SKM-1 treated with dmso at 0.1 percent for 144 hours (cell line): Measurements from ENCODE around the gene HOXD9.

Experiments used
- DNase-seq: peaks from one replicate; lab custom pipeline; 2025; ENCODE audit not compliant: unreplicated experiment; lab: John Stamatoyannopoulos, UW

Gene HOXD9

DNA sequence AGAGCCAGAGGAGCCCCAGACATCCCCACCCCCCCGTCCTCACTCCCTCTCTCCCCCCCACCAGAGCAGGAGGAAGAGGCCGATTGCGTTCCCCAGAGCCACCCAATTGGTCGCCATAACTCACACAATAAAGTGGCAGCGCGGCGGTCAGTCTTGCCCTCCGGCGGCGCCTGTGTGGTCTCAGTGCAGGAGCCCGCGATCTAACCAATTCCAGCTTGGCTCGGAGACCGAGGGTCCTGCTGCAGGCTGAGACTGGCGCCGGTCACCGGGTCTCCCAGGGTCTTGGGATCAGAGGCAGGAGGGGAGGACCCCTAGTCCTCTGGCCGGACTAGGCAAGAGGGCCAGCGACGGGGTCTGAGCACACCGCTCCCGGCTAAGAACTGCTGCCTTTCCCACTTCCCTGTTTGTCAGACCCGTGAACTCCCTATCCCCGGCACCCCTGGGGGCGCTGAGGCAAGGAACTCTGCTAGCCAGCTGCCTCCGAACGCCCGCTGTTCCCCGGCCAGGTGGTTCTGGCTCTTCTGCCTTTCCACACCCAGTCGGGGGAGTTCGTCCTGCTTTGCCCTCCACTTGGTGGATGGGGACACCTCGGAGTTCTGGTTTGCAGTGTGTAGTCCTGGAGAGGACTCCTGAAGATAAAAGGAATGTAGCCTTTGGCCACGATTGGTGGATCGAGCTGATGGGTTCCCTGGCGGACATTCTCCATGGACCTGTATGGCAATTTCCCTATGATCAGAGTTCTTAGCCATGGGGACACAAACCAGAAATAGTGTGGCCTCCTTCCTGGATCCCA lies 24.0 kb upstream of the HOXD9 start:
- no peak for DNase-seq

DNA sequence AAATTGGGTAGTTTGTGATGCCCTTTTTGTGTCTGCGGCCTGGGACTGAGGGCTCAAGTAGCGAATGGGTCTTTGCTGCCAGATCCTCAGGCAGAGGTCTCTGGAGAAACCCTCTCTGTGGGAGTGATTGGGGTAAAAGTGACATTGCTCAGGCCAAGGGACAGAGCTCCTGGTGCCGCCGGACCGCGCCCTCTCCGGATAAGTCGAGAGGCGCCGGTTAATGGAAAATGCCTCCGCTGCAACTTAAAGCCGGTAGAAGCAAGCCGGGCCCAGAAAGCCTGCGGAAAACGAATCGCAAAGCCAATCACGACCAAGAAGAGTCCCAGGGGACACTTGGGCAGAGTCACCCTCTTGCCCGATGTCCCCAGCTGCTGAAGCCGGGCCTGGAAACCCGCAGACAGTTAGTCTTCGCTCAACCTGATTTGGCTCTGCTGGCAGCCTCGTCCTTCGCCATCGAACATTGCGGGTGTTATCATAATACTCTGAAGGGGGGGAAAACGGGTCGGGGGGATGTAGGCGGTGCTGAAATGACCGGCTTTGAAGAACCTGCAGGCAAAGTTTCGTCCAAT lies 23.3 kb upstream of the HOXD9 start:
- DNase-seq = no peak

GRCh38 chr2:176099728-176100546 lies 22.6 kb upstream of the HOXD9 start, which contains the start of gene HOXD12:
HOXD12 (plus strand) TSS chr2:176099795; CDS start chr2:176099802, 7 bp downstream.
- no peak for DNase-seq

DNA sequence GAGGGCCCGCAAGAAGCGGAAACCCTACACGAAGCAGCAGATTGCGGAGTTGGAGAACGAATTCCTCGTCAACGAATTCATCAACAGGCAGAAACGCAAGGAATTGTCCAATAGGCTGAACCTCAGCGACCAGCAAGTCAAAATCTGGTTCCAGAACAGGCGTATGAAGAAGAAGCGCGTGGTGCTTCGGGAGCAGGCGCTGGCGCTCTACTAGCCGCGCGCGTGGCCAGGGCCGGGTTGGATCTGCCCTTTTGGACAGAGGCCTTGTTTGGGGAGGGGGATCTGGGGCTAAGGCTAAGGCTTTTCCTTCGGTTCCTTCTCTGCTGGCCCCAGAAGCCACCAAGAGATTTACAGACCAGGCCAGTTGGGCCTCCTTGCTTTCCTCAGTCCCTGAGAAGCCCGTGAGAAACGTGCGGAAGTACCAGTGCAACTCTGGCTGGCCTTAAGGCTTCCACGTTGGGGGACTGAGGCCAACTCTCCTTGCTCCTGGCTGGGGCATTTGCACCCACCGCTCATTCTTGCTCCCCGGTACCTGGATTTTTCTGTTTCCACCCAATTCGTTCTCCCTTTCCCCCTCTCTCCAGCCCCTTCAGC lies 21.9 kb upstream of the HOXD9 start:
- no peak for DNase-seq

GRCh38 chr2:176101216-176101830 lies 21.2 kb upstream of the HOXD9 start:
- DNase-seq = no peak

DNA sequence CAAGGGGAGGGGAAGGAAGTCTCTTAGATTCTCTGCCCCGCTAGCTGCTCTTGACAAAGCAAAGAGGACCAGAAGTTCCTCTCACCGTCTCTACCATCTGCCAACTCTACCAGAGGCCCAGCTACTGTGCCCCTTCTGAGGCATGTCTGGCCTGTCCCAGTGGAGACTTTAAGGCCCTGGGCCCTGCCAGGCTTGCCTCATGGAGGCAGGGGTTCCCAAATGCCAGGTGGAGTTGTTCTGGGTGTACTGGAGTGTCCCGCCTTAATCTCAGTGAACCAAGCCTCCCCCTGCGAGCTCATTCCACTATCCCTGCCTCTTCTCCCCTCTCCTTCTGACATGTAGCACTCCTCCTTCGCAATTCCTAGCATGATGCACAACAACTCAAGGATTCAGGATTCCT lies 20.7 kb upstream of the HOXD9 start:
- no peak for DNase-seq

GRCh38 chr2:176102309-176102866 lies 20.1 kb upstream of the HOXD9 start:
- DNase-seq = no peak

DNA sequence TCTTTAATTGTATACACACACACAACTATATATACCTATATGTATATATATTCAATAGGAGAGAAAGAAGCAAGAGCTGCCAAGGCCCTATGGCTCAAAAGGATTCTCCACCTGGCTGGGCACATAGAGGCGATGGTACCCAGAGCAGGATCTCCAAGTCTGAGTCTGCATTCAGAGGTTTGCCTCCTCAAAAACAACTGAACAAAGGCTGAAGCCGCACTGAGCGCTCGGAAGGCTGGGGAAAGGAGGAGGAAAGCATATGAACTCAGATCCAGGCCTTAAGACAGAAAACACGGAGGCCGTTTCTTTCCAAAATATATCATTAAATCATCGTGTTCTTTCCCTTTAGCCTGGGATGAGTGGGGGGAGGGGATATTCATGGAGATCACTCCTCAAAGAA lies 19.3 kb upstream of the HOXD9 start:
- no peak for DNase-seq

DNA sequence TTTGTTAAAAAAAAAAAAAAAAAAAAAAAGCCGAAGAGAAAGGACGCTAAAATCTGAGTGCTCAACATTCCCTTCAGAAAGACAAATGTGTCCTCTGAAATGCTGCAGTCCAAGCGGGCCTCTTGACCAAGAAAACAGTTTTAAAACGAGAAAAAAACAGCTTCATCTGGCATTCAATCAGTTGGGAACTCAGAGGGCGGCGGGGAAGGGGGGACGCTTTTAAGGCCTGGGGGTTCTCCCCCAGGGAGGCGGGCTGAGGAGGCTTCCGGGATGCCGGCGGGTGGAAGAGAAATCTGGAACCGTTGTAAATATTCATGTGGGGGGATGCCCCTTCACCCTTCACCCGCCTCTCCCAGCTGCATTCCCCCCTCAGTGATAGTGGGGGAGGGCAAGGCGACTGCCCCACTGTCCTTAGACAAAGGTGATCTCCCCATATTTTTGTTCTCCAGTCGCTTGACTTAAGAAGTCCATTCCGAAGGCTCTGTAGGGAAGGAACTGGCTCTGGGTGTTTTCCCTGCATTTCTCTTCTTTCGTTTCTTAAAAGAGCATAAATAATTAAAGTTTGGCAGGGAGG lies 18.7 kb upstream of the HOXD9 start:
- no peak for DNase-seq

DNA sequence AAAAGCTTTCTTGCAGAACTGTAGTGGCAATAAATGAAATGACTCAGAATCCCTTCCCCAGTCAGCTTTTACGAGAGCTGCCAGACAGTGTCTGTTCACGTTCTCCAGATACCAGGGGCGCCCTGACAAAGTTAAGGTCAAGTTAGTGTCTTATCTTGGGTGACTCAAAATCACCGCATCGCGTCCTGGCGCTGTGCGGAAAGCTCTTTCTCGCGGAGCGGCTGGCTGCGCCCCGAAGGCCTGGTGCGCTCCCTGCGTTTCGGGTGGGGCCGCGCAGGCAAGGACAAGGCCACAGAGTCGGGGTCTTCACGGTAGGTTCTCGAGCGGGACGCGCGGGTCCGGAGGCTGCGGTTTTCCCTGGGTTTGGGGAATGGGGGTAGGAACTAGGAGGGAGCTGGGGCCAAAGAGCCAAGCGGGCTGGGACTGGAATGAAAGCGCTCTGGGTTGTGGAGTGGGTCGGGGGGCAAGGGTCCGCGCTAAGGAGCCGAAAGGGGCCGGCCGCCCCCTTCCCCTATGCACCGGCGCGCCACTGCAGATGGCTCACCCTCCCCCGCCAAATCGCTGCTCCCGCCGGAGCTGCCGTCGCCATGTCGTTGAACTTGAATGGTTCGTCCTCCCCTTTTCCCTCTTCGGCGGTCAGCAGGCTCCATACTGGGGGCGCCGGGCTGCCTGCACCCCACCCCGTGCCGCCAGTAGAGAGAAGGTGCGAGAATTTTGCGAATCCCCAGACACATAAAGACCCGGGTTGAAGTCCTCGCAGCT lies 18.0 kb upstream of the HOXD9 start:
- DNase-seq = no peak

DNA sequence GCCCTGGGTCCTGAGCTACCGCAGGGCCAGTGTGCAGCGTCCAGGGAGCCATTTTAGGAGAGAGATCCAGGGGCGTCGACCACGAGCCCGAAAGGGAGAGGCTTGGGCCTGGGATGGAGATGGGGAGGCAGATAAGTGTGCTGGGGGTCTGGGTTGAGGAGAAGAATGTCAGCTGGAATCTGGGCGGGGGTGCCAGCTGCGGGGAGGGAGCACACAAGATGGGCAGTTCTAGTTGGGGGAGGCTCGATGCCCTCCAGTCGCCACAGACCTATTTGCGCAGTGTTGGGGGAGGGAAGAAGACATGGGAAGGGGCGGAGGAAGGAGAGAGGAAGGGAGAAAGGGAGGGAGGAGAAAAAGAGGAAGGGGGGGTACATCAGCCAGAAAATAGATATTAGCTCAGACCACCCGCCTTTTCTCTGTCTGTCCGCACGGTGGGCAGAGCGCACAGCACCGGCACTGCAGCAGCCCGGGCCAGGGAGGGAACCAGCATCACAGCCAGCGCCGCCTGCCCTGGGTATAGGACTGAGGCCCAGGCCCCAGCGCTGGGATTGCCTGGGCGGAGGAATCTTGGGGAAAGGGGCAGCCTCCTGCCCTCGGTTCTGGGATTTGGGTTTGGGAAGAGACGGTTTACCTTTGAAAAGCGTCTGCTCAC lies 17.3 kb upstream of the HOXD9 start:
- DNase-seq = no peak

GRCh38 chr2:176105730-176106580 lies 16.6 kb upstream of the HOXD9 start:
- no peak for DNase-seq

- DNase-seq = no peak
Observed at GRCh38 chr2:176106581-176107539, 15.7 kb upstream of the HOXD9 start, which contains the start of gene HOXD11. HOXD11 (plus strand) TSS chr2:176107280; CDS start chr2:176107356, 76 bp downstream.

GRCh38 chr2:176107731-176108181 lies 14.8 kb upstream of the HOXD9 start:
- no peak for DNase-seq

DNA sequence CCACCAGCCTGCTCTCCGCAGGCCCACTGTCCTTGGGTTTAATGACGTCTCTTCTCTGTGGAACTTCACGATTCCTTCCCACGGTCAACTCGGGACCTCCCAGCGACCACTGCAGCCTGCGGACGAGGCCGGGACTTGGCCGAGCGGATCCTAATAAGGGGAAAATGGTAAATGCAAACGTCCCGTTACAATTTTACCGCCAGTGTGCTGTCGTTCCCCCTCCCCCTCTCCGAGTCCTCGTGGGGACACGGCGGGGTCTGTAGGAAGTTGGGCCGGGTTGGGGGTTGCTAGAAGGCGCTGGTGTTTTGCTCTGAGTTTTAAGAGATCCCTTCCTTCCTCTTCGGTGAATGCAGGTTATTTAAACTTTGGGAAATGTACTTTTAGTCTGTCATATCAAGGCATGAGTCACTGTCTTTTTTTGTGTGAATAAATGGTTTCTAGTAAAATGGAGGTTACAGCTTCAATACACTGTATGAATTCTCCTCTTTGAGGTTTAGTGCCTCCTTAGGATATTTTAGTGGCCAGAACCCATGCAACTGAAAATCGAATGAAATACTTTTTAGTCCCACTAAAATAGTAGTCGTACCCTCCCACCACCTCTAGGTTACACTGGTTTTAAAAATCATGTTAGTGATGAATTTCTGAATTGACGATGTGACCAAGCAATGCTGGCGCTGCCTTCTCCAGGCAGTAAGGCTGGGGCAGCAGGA lies 13.2 kb upstream of the HOXD9 start:
- no peak for DNase-seq

- no peak for DNase-seq
Observed at GRCh38 chr2:176109946-176110345, 12.6 kb upstream of the HOXD9 start.
